GM20000 (cell line): ENCODE measurements around the gene TEX12.

Experiments used
- DNase-seq: peaks from one replicate; pipeline ENCODE4 v3.0.0; 2012; ENCODE audit warnings: low spot score
- TF ChIP-seq, protein P1 (sequence below): IDR thresholded peaks from 2 replicates; pipeline ENCODE4 v1.5.1; 2012; ENCODE audit warnings: mild to moderate bottlenecking, control low read depth; ENCODE audit errors: extremely low read depth, missing control alignments

Gene TEX12

DNA sequence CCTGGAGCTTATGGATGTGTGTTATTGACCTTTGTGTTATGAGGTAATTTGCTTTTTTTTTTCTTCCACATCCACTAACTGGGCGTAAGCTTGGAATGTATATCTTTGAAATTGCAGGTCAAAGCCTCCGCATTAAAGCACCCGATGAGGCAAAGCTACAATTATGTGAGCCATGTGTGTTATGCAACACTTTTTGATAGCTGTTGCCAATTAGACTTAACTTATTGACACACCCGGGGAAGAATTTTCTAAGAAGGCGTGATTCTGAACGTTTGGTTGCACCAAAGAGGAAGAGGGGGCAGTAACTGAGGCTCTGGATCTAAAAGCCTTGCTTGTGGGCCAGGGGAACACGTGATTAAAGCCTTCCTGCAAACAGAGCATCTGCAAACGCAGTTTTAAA lies 610 bp upstream of the TEX12 start:
- no peak for DNase-seq
- TF ChIP-seq, protein P1, sequence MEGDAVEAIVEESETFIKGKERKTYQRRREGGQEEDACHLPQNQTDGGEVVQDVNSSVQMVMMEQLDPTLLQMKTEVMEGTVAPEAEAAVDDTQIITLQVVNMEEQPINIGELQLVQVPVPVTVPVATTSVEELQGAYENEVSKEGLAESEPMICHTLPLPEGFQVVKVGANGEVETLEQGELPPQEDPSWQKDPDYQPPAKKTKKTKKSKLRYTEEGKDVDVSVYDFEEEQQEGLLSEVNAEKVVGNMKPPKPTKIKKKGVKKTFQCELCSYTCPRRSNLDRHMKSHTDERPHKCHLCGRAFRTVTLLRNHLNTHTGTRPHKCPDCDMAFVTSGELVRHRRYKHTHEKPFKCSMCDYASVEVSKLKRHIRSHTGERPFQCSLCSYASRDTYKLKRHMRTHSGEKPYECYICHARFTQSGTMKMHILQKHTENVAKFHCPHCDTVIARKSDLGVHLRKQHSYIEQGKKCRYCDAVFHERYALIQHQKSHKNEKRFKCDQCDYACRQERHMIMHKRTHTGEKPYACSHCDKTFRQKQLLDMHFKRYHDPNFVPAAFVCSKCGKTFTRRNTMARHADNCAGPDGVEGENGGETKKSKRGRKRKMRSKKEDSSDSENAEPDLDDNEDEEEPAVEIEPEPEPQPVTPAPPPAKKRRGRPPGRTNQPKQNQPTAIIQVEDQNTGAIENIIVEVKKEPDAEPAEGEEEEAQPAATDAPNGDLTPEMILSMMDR = no peak

DNA sequence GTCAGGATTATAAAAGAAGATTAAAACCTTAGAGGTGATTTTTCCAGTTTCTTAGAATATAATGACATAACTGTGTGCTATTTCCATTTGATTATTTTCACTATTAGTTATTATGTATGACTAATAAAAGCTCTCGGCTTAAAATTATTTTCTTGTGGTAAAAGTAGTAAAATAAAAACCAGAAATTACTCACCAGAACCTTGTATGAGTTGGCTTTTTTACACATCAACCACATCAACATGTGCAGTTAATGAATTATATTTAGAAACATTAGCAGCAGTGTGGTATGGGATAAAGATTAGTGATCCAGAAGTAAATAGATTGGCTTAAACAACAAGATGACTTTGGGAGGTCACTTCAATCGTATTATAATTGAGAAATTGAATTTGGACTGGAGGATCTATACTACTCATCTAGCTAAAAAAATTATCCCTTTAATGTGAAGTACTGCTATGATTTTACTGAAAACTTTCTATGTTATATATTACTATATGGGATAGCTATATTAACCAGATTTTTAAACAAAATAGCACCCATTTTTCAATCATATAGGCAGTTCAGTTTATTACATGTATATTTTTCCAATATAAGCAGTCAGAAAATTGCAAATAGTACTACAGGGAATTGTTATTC lies 5.3 kb downstream of the TEX12 start:
- TF ChIP-seq, protein P1 = no peak
- peak; percentile 36 for DNase-seq

DNA sequence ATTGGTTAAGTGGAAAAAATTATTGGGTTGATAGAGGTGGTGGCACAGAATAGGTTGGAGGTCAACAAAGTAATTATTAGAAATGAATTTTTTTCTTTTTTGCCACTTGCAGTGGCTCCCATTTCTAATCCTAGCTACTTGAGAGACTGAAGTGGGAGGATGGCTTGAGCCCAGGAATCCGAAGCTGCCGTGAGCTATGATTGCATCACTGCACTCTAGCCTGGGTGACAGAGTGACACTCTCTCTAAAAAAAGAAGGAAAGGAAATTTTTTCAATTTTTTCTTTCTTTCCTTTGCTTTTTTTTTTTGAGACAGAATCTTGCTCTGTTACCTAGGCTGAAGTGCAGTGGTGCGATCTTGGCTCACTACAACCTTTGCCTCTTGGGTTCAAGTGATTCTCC lies 6.0 kb downstream of the TEX12 start:
- TF ChIP-seq, protein P1 = no peak
- DNase-seq = no peak

DNA sequence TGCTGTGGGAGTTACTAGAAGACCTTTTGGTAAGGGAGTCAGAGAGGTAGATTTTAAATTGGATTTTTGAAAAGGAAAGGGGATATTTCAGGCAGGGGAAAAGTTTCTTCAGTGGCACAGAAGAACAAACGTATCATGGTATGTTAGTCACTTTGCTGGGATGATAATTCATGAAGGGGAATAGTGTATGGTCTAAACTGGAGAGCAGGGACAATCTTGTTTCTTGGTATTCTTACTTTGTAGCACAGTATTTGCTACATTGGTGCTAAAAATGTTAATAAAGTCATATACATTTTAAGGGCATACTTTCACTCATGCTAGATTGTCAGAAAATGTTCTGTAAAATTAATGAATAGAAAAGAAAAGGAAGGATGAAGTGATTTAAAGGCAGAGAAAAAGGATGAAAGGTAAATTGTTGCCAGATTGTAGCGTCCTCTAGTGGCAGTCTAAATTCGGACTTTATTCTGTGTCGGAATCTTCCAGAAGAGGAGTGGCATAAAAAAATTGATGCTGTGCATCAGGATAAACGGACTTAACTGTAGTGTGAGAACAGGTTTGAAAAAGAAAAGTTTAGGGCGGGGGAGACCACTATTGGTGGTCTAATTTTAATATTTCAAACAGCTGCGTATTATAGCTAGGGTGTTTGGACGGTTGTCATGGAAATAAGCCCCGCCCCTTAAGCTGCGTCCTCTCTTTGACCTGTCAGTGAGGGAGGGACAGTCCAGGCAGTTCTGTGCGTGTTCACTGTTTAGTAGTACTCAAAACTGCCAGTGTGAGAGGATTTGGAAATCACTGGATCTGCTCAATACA lies 7.8 kb downstream of the TEX12 start, which contains the start of gene BCO2:
Gene BCO2 (plus strand): TSS at position 724 of the 810 bp plus-strand sequence. CDS start 90 bp downstream, outside the sequence.
- TF ChIP-seq, protein P1 = peak; percentile 38
- peak; percentile 46 for DNase-seq

GRCh38 chr11:112175599-112175952 lies 8.4 kb downstream of the TEX12 start:
- DNase-seq = no peak
- TF ChIP-seq, protein P1 = no peak

DNA sequence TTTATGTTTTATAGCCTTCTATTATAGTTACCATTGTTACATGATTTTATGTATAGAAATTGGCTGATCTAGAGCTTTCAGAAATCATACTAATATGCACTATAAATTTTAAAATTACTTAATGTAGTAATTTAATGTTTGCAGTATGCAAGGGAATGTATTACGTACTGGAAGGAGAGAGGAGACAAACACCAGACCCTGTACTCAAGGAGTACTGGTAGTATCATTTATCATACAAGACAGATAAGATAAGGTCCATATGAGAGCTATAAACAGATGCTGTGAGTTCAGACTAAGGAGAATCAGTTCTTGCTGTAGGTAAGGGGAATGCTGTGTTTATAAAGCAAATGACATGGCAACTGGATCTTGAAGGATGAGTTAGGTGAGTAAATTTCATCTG lies 8.9 kb downstream of the TEX12 start:
- DNase-seq = no peak
- TF ChIP-seq, protein P1 = no peak

GRCh38 chr11:112177589-112177988 lies 10.4 kb downstream of the TEX12 start:
- TF ChIP-seq, protein P1 = no peak
- no peak for DNase-seq
